A549 (cell line): ENCODE results near the gene CDC42EP1. TPM values are rescaled to one million over a fixed set of nuclear protein-coding genes. Genes with fewer than 3 reads are reported as not detected.

Source experiments
- ATAC-seq, 2 experiments: fragments of 200-7000 bp in 1 of 2; fragments of >200 bp in 1 of 2; cut with Nextera tagmentation in 1 of 2; cut with Tn5 transposase in 1 of 2; 3 replicates each; pipeline versions ENCODE4 v1.8.0 to v1.9.1; 2018 to 2020; ENCODE audit warnings: mild to moderate bottlenecking in 1 of 2, moderate library complexity in 1 of 2
- CTCF ChIA-PET: fragments of 300-600 bp; sonication (Branson Sonifier 250); formaldehyde crosslinking; extraction: SDS; loops from one replicate; lab custom pipeline; 2021; ENCODE audit warnings: antibody characterized with exemption, inconsistent platforms; lab: Yijun Ruan, JAX
- POLR2A ChIA-PET: fragments of 350-600 bp; formaldehyde crosslinking; extraction: SDS; loops from one replicate; lab custom pipeline; 2021; ENCODE audit warnings: antibody characterized with exemption, inconsistent platforms; lab: Yijun Ruan, JAX
- DNase-seq, 2 experiments: peaks; one replicate each; pipeline versions ENCODE4 v3.0.0 to v3.0.0-alpha.2; 2011 to 2016; ENCODE audit warnings: low read depth in 1 of 2, low spot score in 1 of 2
- FAIRE-seq: peaks from 2 replicates; lab custom pipeline; 2011; peaks lifted over from hg19 to GRCh38; lab: Jason Lieb, UNC
- H3K27ac ChIP-seq, 2 experiments: fragments of >200 bp; sonication (Bioruptor Twin); formaldehyde crosslinking; 3 replicates each; pipeline ENCODE4 v1.5.1; 2016 to 2017
- H3K4me1 ChIP-seq: fragments of >200 bp; sonication (Bioruptor Twin); formaldehyde crosslinking; 3 replicates; pipeline ENCODE4 v1.6.1; 2016
- H3K4me2 ChIP-seq: fragments of >200 bp; sonication (Bioruptor Twin); formaldehyde crosslinking; 3 replicates; pipeline ENCODE4 v1.6.1; 2016
- H3K4me3 ChIP-seq: fragments of >200 bp; sonication (Bioruptor Twin); formaldehyde crosslinking; 3 replicates; pipeline ENCODE4 v1.5.1; 2016
- H3K9me3 ChIP-seq: fragments of >200 bp; sonication (Bioruptor Twin); formaldehyde crosslinking; 3 replicates; pipeline ENCODE4 v1.6.1; 2016
- BHLHE40 ChIP-seq: IDR thresholded peaks from 2 replicates; pipeline ENCODE4 v1.6.1; 2012; ENCODE audit warnings: low read depth, low read length, inconsistent platforms
- CBX2 ChIP-seq: fragments of 200-600 bp; sonication (generic); IDR thresholded peaks from 2 replicates; pipeline ENCODE4 v1.6.1; 2016; ENCODE audit warnings: low read depth, mild to moderate bottlenecking, borderline replicate concordance
- CEBPB ChIP-seq, 2 experiments: fragments of >200 bp in 1 of 2; sonication (Bioruptor Twin) in 1 of 2; formaldehyde crosslinking in 1 of 2; IDR thresholded peaks; 2 replicates each; pipeline ENCODE4 v1.6.1; 2012 to 2016
- CHD2 ChIP-seq: fragments of 150-350 bp; IDR thresholded peaks from 2 replicates; pipeline ENCODE4 v1.6.1; 2014; ENCODE audit warnings: low read length; ENCODE audit not compliant: partially characterized antibody
- CTCF ChIP-seq: fragments of >200 bp; sonication (Bioruptor Twin); formaldehyde crosslinking; IDR thresholded peaks from 3 replicates; pipeline ENCODE4 v1.5.1; 2016
- EHMT2 ChIP-seq: fragments of 200-600 bp; sonication (generic); IDR thresholded peaks from 2 replicates; pipeline ENCODE4 v1.6.1; 2016; ENCODE audit warnings: antibody characterized with exemption, low read depth, mild to moderate bottlenecking, moderate library complexity
- ELK1 ChIP-seq: fragments of 150-350 bp; IDR thresholded peaks from 2 replicates; pipeline ENCODE4 v1.6.1; 2014; ENCODE audit warnings: low read depth, mild to moderate bottlenecking, low read length
- HDAC2 ChIP-seq: fragments of 200-600 bp; sonication (generic); IDR thresholded peaks from 2 replicates; pipeline ENCODE4 v1.6.1; 2016
- HEYL ChIP-seq: fragments of 250-450 bp; sonication (Bioruptor Pico); IDR thresholded peaks from 2 replicates; pipeline ENCODE4 v1.8.0; 2021; ENCODE audit warnings: mild to moderate bottlenecking, moderate library complexity
- HMGXB4 ChIP-seq: fragments of 250-450 bp; sonication (Bioruptor Pico); IDR thresholded peaks from 2 replicates; pipeline ENCODE4 v1.5.0; 2021; ENCODE audit warnings: mild to moderate bottlenecking, moderate library complexity, borderline replicate concordance
- HOXA7 ChIP-seq: fragments of 250-450 bp; sonication (Bioruptor Pico); IDR thresholded peaks from 2 replicates; pipeline ENCODE4 v1.5.0; 2020; ENCODE audit warnings: mild to moderate bottlenecking, moderate library complexity
- JUN ChIP-seq, 2 experiments: fragments of >200 bp; sonication (Bioruptor Twin); formaldehyde crosslinking; IDR thresholded peaks; 2 replicates in 1 of 2; 3 replicates in 1 of 2; pipeline ENCODE4 v1.6.1; 2016 to 2017
- JUNB ChIP-seq: fragments of >200 bp; sonication (Bioruptor Twin); formaldehyde crosslinking; IDR thresholded peaks from 2 replicates; pipeline ENCODE4 v1.6.1; 2016
- KDM1A ChIP-seq: fragments of 200-600 bp; sonication (generic); IDR thresholded peaks from 2 replicates; pipeline ENCODE4 v1.6.1; 2016; ENCODE audit warnings: low read depth, mild to moderate bottlenecking
- MAX ChIP-seq: IDR thresholded peaks from 2 replicates; pipeline ENCODE4 v1.6.1; 2012
- NR3C1 ChIP-seq: fragments of >200 bp; sonication (Bioruptor Twin); formaldehyde crosslinking; IDR thresholded peaks from 3 replicates; pipeline ENCODE4 v1.6.1; 2017
- POLR2A ChIP-seq: IDR thresholded peaks from 2 replicates; pipeline ENCODE4 v1.6.1; 2012; ENCODE audit warnings: mild to moderate bottlenecking, low read length
- POLR2AphosphoS2 ChIP-seq: conservative IDR thresholded peaks from 2 replicates; pipeline ENCODE4 v1.6.1; 2012; ENCODE audit warnings: low read length, improper control_type of control experiment, inconsistent platforms
- RAD21 ChIP-seq, 2 experiments: fragments of >200 bp in 1 of 2; sonication (Bioruptor Twin) in 1 of 2; formaldehyde crosslinking in 1 of 2; IDR thresholded peaks in 1 of 2; conservative IDR thresholded peaks in 1 of 2; 2 replicates in 1 of 2; 3 replicates in 1 of 2; pipeline ENCODE4 v1.6.1; 2012 to 2018; ENCODE audit warnings: inconsistent platforms in 1 of 2
- RARB ChIP-seq: fragments of 250-450 bp; sonication (Bioruptor Pico); IDR thresholded peaks from 2 replicates; pipeline ENCODE4 v1.8.0; 2021; ENCODE audit warnings: mild to moderate bottlenecking, moderate library complexity
- RFX5 ChIP-seq: fragments of 450-650 bp; IDR thresholded peaks from 2 replicates; pipeline ENCODE4 v1.7.1; 2014; ENCODE audit warnings: antibody characterized with exemption, mild to moderate bottlenecking, moderate library complexity
- RNF2 ChIP-seq: fragments of 200-600 bp; sonication (generic); IDR thresholded peaks from 2 replicates; pipeline ENCODE4 v1.6.1; 2016; ENCODE audit warnings: low read depth, mild to moderate bottlenecking, antibody characterized with exemption, moderate library complexity, borderline replicate concordance
- SMC3 ChIP-seq: fragments of >200 bp; sonication (Bioruptor Twin); formaldehyde crosslinking; IDR thresholded peaks from 3 replicates; pipeline ENCODE4 v1.6.1; 2018; ENCODE audit warnings: inconsistent platforms
- SREBF2 ChIP-seq: fragments of 450-650 bp; IDR thresholded peaks from 2 replicates; pipeline ENCODE4 v1.6.1; 2014; ENCODE audit warnings: mild to moderate bottlenecking, moderate library complexity
- TFCP2L1 ChIP-seq: fragments of 250-450 bp; sonication (Bioruptor Pico); IDR thresholded peaks from 2 replicates; pipeline ENCODE4 v1.5.0; 2021; ENCODE audit warnings: mild to moderate bottlenecking
- TP53 ChIP-seq: fragments of 250-450 bp; sonication (Bioruptor Pico); IDR thresholded peaks from 2 replicates; pipeline ENCODE4 v1.5.0; 2021; ENCODE audit warnings: mild to moderate bottlenecking, moderate library complexity
- USF2 ChIP-seq: fragments of 450-650 bp; IDR thresholded peaks from 2 replicates; pipeline ENCODE4 v1.6.1; 2014; ENCODE audit warnings: antibody characterized with exemption
- ZC3H11A ChIP-seq: fragments of 450-650 bp; IDR thresholded peaks from 2 replicates; pipeline ENCODE4 v1.6.1; 2014; ENCODE audit warnings: antibody characterized with exemption, mild to moderate bottlenecking
- ZFP36 ChIP-seq: fragments of 450-650 bp; IDR thresholded peaks from 2 replicates; pipeline ENCODE4 v1.6.1; 2014; ENCODE audit warnings: borderline replicate concordance; ENCODE audit not compliant: partially characterized antibody
- ZSCAN20 ChIP-seq: fragments of 250-450 bp; sonication (Bioruptor Pico); IDR thresholded peaks from 2 replicates; pipeline ENCODE4 v1.8.0; 2022; ENCODE audit warnings: mild to moderate bottlenecking, moderate library complexity
- WGBS: methylation state at CpG from one replicate; pipeline ENCODE4 v1.1.6; 2017; ENCODE audit errors: missing lambda C conversion rate; 5-methylcytosine and 5-hydroxymethylcytosine counted together
- polyA plus RNA-seq, 4 experiments: library from polyadenylated mRNA; depleted of rRNA in 3 of 4; stranded (reverse); fragments of >200 nt; fragmentation: RNase III in 1 of 4; extraction: RNeasy Plus Mini Kit Qiagen cat#74134 plus additional on column Dnase treatment in 1 of 4; gene quantifications; 2 replicates in 3 of 4; 3 replicates in 1 of 4; pipeline ENCODE4 v1.2.3, GENCODE V29; 2011 to 2017

CDC42EP1 gene
- polyA plus RNA-seq, 2 of the 4 experiments (the other 2 are of a cell fraction): 16.0 to 20.2 TPM

GRCh38 chr22:37604875-37605274 lies 44.6 kb downstream of the CDC42EP1 start:
- FAIRE-seq: no peak
- WGBS: 69% methylated on average over 3 of the region's 5 CpGs
- no peak for ATAC-seq

GRCh38 chr22:37607010-37607934 lies 47.0 kb downstream of the CDC42EP1 start:
- Histone ChIP-seq H3K4me2 (peak overlapping the region; percentile 90), H3K9me3 (no peaks in the 10 kb centered on the region), H3K4me3 (peak overlapping the region; percentile 76), H3K4me1 (peaks cover 9% of the 10 kb centered on the region; the same call in 2 of the 3 replicates), H3K27ac (peak overlapping the region; percentile 91 to 97)
- ATAC-seq (peak; percentile 57 to 63), FAIRE-seq (no peak), DNase-seq (peak; percentile 81 to 83)
- ChIA-PET CTCF (interaction anchor here (0.6 to 4.2 kb wide), 48 partner anchors 8 to 325 kb away, joined by 3 to 39 read pairs (median 4); partner anchors contain the start of genes LGALS1, MICALL1 and PDXP), POLR2A (interaction anchor here (0.6 to 2.7 kb wide), 12 partner anchors 9 to 298 kb away, joined by 3 to 23 read pairs (median 4); partner anchors contain the start of genes LGALS1 and PDXP)
- 2% methylated on average over 43 of the region's 44 CpGs for WGBS
- TF ChIP-seq SMC3 (peak; percentile 42; the same call in 1 of the 3 replicates), RNF2 (no peak), ELK1 (no peak), ZSCAN20 (CRISPR knock-in tag) (no peak), POLR2AphosphoS2 (no peak), RFX5 (no peak), CBX2 (no peak), RARB (no peak), HEYL (no peak), HDAC2 (no peak), ZC3H11A (no peak), CEBPB (IDR thresholded peaks at IDR 0.05) (peak; percentile 19 to 70; a peak in 3 of 4 replicates), ZFP36 (no peak), KDM1A (peak; percentile 47; the same call in 1 of the 2 replicates), JUNB (no peak), SREBF2 (no peak), CHD2 (no peak), EHMT2 (no peak), RAD21 (conservative IDR thresholded peaks at IDR 0.05 in 1 of 2, IDR thresholded peaks at IDR 0.05 in 1 of 2) (peak; percentile 33 to 42; a peak in 4 of 5 replicates), MAX (0 out of 2 replicates have a peak, but pooled peaks have one; percentile 27), POLR2A (no peak), NR3C1 (no peak), CTCF (peak; percentile 85)

More at GRCh38 chr22:37604875-37605274, 44.6 kb downstream of the CDC42EP1 start:
- no peak for DNase-seq
- Histone ChIP-seq H3K4me2 (no peak overlapping the region), H3K9me3 (no peaks in the 10 kb centered on the region), H3K27ac (no peak overlapping the region), H3K4me1 (peaks cover 3% of the 10 kb centered on the region; the same call in 2 of the 3 replicates)
- ChIA-PET CTCF (interaction anchor here (0.7 to 4.2 kb wide), 5 partner anchors 9 to 64 kb away, joined by 3 to 39 read pairs (median 3); no protein-coding TSS in a partner anchor), POLR2A (no interaction called here)
- TF ChIP-seq HOXA7 (CRISPR knock-in tag) (no peak), HMGXB4 (CRISPR knock-in tag) (no peak), USF2 (no peak), BHLHE40 (no peak), SREBF2 (no peak), HEYL (no peak), ZSCAN20 (CRISPR knock-in tag) (no peak), JUN (IDR thresholded peaks at IDR 0.05) (no peak), TFCP2L1 (CRISPR knock-in tag) (no peak), KDM1A (no peak), TP53 (CRISPR knock-in tag) (no peak)
- TF ChIP-seq, all 56 proteins: peak for 0
- no peak overlapping the region for H3K4me3 ChIP-seq
